ENCODE data around the gene HOXA6.

HOXA6 gene

DNA sequence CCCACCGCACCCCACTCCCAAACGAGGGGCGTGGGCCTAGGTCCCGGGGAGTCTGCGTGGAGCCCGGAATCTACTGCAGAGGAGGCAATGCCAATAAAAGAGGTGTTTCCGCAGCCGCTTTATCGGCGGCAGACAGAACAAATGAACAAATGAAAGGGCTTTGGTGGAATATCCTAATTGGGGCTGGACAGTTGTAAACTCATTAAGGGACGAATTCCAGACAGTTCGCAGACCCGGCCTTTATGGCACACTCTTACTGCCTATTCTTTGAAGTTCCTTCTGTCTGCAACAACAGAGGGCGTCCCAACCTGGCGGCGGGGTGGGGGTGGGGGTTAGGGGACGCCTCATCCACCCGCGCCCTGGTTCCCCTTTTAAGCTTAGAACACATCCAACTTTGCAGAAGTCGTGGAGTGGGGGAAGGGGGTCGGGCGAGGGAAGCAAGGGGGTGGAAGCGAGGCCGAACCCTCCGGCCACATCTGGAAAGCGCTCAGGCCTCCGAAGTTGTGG lies 13.7 kb upstream of the HOXA6 start:
- no peak for DNase-seq (ENCODE audit: low read depth)

DNA sequence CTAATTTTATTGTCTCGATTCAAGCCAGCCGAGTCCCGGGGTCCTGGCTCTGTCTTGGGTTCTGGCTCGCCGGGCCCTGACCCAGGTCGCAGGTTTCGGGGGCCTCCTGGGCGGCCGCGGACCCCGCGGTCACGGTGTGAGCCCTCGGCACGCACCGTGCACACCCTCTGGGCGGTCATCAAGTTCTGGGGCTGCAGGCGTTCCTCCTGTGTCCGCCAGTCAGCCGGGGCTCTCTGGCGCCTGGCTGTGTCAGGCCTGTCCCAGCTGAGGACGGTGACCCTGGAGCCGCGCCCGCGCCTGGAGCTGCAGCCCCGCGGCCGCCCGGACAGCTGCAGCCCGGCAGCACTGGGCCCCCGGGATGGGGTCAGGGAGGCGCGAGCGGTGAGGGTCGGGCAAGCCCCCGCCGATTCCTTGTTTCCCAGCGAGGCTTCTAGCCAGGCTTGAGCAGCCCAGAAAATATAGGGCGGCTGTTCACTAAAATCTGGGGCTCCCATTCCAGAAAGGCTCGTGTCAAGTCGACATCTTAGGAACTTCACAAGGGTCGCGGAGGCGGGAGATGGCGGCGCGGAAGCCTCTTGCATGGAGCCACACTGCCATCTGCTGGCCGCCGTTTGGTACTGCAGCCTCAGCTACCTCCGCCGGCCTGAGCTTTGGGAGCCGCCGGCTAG lies 13.1 kb upstream of the HOXA6 start:
- peak; percentile 91 for DNase-seq (ENCODE audit: low read depth)

DNA sequence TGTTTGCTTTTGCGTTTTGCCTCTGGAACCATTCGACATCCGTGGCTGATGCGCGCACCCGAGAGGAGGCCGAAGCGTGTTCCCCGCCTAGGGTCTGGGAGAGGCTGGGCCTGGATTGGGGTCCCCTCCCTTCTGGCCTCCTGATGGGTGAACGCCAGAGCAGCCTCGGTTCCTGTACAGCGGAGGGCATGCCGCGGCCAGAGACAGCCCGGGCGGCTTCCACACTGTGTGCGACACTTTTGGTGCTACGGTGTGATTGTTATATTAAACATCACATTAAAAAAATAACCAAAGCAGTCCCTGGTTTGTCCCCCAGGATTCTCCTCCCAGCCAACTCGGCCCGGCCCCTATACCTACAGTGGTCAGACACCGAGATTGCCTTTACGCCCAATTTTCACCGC lies 12.6 kb upstream of the HOXA6 start:
- no peak for DNase-seq (ENCODE audit: low read depth)

DNA sequence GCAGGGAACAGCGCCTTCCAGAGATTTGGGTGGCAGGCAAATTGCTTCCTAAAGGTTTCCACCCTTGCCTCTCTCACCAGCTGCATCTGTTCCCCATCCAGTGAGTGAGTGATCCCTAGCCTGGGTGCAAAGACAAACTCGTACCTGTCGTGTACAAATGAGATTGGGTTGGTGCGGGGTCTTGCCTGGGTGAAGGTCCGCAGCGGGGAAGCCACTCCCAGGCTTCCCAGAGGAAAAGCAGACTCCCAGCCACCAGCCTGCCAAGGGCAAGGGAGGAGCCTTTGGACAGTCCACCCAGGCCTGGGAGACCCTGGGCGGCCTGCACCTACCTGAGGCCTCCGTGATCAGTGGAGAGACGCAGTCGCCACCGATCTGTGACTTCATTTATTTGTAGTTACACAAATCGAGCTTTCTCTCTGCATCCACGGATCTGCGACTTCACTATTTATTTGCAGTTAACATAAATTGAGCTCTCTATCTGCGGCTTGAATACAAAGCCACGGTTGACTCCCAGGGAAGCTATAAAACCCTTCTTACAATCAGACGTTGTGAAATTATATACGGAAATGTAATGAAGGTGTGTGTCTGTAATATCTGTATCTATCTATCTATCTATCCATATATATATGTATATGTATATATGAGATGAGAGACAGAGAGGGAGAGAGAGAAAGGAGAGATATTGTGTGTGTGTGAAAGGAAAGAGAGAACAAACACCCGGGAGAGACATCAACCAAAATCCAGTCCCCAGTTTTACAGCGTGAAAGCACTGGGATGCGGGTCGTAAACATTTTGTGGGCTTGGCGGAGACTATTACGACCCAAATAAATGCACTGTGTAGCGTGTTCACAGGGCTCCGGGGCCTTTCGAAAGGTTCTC lies 11.9 kb upstream of the HOXA6 start:
- no peak for DNase-seq (ENCODE audit: low read depth)

DNA sequence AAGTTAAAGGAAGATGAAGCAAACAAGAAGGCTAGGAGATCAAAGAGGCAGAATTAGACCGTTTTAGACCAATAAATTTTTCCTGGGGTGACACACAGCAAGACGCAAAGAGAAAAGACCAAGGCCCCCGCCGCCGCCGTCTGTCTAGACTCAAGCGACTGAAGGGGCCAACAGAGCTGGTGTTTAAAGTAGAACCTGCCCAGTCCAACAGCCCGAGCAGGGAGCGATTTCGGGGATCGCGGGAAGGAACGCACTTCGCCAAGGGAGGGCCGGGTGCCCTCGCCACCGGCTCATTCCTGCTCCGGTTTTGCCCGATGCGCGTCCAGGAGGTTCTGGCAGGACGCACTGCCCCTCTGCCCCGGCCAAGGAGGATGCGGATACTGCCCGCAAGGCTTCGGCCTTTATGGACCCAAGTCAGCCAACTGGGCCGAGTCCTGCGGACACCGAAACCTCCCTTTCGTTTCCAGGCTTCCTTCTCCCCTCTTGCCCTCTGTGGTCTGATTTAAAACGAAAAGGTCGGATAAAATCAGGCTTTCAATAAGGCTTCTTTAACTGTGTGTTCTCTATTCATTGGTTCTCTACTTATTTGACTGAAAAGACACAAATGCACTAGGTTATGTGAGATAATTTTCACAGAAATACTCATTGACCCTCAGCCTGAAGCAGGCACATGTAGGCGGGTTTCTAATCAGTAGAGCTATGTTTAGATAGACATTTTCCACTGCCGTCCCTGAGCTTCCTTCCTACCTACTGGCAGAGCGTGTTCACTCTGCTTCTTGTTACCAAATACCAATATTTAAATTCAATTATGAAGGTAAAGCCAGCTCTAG lies 11.1 kb upstream of the HOXA6 start:
- no peak for DNase-seq (ENCODE audit: low read depth)

DNA sequence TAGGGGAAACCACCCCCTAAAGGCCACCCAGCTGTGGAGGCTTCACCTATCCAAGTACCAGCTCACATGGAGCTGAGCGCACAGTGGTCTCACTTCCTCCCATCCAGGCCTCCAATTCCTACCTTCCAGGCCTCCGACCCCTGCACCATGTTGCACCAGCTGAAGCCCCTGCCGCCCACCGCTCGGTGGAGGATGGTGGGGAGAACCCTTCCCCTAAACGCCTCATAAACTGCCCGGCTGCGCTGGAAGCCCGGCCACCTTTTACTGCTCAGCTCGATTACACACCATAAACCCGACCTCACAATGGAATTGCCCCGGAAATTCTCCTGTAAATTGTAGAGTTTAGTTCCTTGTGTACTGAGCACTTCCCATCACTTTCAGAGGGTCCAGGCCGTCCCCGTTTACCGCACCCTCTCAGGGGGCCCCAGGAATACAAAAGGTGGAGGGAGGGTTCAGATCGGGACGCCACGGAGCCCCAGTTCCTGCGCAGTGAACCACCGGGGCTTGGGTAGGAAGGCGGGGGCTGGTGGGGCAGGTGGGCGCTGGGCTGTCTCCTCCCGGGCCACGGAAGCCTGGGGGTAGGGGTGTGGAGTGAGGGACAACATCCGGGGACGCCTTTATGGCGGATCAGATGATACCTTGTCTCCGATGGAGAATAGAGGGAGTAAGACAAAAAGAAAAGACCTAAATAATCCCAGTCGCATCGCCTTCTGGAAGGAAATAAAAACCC lies 10.3 kb upstream of the HOXA6 start:
- DNase-seq (ENCODE audit: low read depth) = no peak

DNA sequence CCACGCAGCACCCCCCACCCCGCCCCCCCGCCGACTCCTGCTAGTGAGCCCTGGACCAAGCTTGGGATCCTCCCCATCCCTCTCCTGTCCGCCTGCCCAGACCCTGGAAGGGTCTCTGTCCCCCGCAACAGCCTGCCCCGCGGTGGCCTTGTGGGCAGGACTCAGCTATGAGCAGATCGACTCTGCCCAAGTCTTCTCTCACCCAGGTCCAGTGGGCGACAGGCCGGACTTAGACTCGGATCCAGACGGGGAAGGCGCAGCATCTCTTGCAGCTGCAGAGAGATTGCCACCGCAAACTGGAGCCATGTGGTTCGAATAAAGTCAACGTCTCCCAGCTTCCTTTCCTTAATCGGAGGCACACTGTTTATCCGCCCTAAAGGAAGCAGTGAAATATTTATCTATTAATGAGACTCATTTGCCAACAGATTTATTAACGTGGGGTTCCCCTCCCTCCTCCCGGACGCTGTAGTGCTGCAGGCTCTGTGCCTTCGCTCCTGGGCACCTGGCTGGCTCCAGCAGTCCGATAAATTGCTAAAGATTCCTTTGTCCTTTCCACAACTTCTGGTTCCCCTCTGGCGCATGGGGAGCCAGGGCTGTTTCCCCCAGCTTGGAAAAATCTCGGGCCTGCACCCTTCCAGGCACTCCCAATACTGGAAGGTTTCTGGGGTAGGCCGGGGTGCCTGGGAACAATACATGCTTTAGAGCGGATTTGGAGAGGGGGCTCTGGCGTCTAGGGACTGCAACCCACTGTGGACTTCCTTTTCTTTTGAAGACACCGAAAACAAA lies 9.5 kb upstream of the HOXA6 start:
- DNase-seq (ENCODE audit: low read depth) = no peak

DNA sequence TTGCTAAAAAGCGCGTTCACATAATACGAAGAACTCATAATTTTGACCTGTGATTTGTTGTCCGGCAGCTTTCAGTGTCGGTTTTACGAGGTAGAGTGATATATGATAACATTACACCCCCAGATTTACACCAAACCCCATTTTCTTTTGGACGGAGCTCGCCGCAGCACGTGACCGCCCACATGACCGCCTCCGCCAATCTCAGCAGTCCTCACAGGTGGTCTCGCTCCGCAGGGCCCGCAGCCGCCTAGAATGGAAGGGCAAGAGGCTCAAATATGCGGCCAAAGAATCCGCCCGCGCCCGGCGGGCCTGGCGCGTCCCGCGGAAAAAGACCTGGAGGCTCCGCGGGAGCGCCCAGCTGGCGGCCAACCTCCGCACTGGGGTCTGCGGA lies 8.9 kb upstream of the HOXA6 start, which contains the start of gene HOXA7:
HOXA7 (minus strand) TSS at position 168 of the 391 bp plus-strand sequence; CDS start at position 38, 130 bp downstream.
- DNase-seq (ENCODE audit: low read depth) = no peak

DNA sequence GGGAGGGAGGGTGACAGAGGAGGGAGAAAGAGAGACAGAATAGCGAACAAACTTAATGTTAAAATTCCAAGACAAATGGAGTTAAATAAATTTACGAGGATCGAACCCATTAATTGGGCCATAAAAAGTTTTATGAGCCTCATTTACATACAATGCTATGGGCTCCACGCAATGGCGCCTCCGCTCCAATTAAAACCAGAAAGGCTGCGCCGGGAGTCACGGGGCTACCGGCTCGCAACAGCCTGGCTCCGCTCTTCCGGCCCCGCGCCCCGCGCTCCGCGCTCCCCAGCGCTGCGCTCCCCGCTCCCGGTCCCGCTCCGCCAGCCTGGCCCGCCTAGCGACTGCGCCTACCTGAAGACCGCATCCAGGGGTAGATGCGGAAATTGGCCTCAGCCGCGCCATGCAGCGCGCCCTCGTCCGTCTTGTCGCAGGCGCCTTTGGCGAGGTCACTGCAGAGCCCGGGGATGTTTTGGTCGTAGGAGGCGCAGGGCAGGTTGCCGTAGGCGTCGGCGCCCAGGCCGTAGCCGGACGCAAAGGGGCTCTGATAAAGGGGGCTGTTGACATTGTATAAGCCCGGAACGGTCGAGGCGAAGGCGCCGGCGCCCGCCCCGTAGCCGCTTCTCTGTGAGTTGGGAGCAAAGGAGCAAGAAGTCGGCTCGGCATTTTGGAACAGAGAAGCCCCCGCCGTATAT lies 8.4 kb upstream of the HOXA6 start:
- DNase-seq (ENCODE audit: low read depth) = no peak

DNA sequence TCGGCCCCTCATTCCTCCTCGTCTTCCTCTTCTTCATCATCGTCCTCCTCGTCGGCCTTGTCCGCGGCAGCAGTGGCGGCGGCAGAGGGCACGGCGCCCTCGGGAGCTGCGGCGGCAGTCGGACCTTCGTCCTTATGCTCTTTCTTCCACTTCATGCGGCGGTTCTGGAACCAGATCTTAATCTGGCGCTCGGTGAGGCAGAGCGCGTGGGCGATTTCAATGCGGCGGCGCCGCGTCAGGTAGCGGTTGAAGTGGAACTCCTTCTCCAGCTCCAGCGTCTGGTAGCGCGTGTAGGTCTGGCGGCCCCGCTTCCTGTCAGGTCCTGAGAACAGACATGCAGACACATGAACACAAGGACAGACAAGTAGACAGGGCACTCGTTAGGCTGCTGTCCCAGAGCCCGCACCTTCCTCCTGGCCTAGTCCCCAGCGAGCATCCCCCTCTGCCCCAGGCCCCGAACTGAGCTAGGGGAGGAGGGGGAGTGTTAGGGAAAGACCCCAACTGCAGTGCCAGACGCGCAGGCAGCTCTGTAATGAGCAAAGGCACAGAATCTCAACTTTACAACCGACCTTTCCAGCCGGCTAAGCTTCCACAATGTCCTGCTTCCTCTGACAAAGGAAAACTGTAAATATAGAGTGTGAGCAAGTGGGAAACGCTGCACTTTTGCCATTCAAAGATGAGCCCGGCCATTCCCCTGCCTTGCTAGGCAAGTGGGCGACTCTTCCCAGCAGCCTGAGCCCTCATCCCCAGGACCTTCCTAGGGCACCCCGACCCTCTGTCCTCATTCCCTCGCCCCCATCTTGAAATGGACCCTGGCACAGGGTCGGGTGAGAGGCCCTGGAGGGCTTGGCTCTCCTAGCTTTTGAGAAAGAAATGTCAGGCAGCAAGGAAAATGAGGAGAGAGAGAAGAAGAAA lies 7.6 kb upstream of the HOXA6 start:
- DNase-seq (ENCODE audit: low read depth) = no peak

DNA sequence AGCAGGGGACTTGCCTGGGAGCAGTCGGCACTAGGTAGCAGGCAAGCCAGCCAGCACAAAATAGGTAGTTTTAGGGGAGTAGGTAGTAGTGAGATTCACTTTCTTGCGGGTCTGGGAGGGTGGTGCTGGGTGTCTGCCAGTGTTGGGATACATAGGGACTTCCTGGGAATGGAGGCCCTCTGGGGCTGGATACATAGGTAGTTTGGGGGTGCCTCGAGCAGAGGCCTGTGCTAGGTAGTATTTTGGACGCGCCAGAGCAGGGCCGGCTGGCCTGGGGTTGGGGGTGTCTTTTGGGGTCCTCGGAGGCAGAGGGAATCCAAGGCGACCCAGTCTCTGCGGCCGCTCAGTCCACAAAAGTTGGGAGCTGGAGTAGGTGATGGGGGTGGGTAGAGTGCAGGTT lies 6.8 kb upstream of the HOXA6 start:
- no peak for DNase-seq (ENCODE audit: low read depth)

DNA sequence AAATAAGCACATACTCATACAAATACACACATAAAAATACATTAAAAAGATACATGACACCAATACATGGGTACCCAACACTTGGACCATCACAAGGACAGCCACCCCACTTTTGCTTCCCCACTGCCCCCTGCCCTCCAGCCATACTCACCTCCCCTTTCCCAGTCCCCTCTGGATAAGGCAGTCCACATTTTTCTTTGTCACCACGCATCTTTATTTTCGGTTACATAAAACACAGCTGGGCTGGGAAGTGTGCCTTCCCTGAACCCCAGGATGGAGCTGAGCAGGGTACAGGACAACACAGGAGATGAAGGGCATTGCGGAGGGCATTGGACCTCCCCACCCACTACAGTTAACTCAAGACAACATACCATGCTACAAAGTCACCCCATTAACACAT lies 6.0 kb upstream of the HOXA6 start:
- DNase-seq (ENCODE audit: low read depth) = no peak

DNA sequence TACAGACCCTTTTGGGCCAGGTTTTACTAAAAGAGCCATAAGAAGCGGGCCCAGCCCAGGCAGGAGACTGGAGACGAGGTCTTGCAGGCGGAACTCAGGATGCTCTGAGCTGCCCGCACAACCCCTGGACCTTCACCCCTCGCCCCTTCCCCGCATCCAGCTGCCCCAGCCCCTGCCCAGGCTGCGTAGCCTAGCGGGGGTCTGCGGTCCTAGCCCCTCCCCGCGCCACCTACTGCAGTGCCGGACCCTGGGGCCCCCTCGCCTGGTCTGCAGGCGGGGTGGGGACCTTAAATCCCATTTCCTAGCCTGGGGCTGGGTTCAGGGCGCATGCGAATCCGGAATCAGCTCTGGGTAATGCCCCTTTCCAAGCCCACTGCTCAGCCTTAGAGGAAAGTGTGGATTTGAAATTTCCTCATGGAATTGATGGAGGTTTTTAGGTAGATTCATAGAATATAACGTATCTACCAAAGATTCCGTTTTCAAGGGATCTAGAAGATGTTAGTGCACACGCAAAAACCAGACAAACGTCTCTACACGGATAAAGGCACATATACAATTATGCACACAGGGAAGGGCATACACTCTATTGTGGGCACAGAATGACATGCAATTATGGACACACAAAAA lies 5.4 kb upstream of the HOXA6 start:
- DNase-seq (ENCODE audit: low read depth) = no peak

DNA sequence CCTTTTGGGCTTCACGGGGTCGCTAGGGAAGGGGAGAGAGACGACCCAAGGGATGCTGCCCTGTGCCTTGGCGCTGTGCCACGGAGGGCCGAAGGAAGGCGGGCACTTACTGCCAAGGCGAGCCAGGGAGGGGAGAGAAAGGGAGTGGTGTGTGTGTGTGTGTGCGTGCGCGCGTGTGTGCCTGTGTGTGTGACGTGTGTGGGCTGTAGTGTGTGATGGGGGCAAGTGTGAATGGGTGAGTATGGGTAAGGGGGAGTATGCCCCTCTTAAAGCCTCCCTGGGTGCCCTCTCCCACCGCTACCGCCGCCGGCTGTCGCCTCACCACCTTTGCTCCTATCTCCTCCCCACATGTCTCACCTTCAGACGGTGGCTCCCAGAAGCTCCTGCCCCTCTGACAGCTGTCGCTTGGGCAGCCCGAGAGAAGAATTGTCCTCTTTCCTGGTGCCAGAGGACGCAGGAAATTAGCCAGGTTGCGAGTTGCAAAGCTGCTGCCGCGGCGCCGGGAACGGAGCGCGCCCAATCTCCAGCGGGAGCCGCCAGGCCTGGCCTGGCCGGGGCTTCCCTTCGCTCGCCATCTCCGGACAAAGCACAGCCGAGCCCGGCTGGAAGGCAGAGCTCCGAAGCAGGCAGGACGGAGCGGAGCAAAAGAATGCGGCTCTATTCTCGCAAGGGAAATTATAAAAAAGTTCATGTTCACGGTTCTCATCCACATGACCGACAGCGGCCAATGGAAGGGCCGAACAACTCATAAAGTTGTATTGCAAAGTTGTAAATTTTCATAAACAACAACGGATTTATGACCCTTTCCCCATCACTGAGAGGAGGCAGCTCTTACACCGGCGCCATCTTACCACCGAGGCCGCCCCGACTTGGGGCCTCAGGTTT lies 4.6 kb upstream of the HOXA6 start, which contains the start of gene HOXA3:
HOXA3 (minus strand) TSS at position 653 of the 885 bp plus-strand sequence. CDS start 41,943 bp downstream, outside the sequence.
- DNase-seq (ENCODE audit: low read depth) = no peak

DNA sequence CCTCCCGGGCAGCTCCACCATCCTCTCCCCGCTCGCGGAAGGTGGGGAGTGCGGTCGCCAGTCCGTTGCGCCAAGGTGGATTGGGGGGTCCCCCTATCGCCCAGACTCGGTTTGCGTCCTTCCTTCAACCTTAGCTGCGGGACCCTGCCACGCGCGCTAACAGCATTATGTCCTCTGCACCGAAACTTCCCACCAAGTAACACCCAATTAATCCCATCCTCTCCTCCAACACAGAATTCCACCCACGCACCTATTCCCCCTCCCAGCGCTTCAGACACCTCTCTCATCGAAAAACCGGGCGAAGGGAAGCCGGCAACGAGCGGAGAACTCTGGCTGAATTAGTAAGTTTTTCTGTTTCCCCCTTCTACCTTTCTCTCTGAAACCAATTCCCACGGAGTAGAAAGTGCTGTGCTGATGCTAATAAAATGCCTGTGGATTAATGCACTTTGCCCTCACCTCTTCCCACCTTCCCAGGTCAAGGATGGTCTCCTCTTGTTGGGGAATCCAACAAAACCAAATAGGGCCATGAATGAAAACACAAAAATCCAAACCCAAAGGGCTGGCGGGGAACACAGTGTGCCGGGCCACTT lies 3.9 kb upstream of the HOXA6 start:
- DNase-seq (ENCODE audit: low read depth) = no peak

DNA sequence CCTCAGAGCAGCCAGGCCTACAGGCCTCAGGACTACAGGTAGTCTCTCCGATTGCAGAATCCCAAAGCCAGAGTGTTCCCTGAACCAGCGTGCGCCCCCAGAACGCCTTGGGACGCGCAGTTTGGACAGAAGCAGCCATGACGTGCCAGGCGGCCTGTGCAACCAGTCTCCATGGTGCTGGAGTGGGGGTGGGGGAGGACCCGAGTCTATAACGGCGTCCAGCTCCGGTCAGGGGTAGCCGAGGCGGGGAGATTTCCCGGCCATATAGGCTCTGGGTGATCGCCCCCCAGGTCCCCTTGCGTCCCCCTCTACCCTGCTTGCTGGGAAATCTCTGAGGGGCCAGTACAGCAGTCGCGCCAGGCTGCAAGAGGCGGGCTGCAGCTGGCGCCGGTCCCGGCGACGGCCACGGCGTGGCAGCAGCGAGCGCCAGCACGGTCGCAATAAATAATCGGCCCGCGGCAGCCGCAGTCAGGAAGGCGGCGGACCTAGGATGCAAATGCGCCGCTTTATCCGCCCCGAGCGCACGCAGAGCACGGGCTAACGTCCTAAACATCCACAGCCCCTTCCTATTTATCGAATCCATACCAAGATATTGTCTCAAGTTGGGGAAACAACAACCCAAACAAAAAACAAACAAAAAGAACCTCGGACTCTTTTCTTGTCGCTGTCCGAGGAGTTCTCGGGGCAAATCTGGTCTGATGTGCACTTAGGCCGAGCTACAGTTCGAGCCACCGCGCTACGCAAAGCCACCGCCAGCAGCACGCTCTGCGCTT lies 3.2 kb upstream of the HOXA6 start:
- DNase-seq (ENCODE audit: low read depth) = peak; percentile 42
